Endodermal cell (in vitro differentiated cells): ENCODE results near the gene C3orf70. TPM values are rescaled to one million over a fixed set of nuclear protein-coding genes. Genes with fewer than 3 reads are reported as not detected.

ENCODE experiments used
- DNase-seq: peaks from one replicate; pipeline ENCODE4 v3.0.0-alpha.2; 2017
- H3K27ac ChIP-seq: 2 replicates; pipeline ENCODE4 v1.5.1; 2013; ENCODE audit warnings: mild to moderate bottlenecking, low read depth, low read length, moderate library complexity
- H3K27me3 ChIP-seq: 2 replicates; pipeline ENCODE4 v1.6.1; 2013; ENCODE audit warnings: mild to moderate bottlenecking, low read length, moderate library complexity; ENCODE audit not compliant: insufficient read depth, control insufficient read depth, poor library complexity, severe bottlenecking
- H3K36me3 ChIP-seq: 2 replicates; pipeline ENCODE4 v1.7.0; 2013; ENCODE audit warnings: mild to moderate bottlenecking, low read length, moderate library complexity; ENCODE audit not compliant: control insufficient read depth, insufficient read depth
- H3K4me1 ChIP-seq: one replicate; pipeline ENCODE4 v1.7.0; 2013; ENCODE audit warnings: low read length; ENCODE audit not compliant: control insufficient read depth, insufficient read depth
- H3K4me3 ChIP-seq: 2 replicates; pipeline ENCODE4 v1.5.1; 2013; ENCODE audit warnings: mild to moderate bottlenecking, low read length, moderate library complexity
- H3K9ac ChIP-seq: 2 replicates; pipeline ENCODE4 v1.6.1; 2013; ENCODE audit warnings: mild to moderate bottlenecking, low read length, moderate library complexity; ENCODE audit not compliant: poor library complexity, severe bottlenecking; ENCODE audit errors: extremely low read depth
- H3K9me3 ChIP-seq: 2 replicates; pipeline ENCODE4 v1.6.1; 2013; ENCODE audit warnings: mild to moderate bottlenecking, low read length, moderate library complexity; ENCODE audit not compliant: control insufficient read depth
- H3K27ac Mint-ChIP-seq: 2 replicates; pipeline ENCODE4 v1.8.0; 2020; ENCODE audit warnings: mixed read lengths
- H3K27me3 Mint-ChIP-seq: 2 replicates; pipeline ENCODE4 v1.8.0; 2021; ENCODE audit warnings: mild to moderate bottlenecking, mixed read lengths; ENCODE audit not compliant: insufficient read depth
- H3K36me3 Mint-ChIP-seq: 2 replicates; pipeline ENCODE4 v1.8.0; 2020; ENCODE audit warnings: low read depth, mixed read lengths
- H3K4me1 Mint-ChIP-seq: 2 replicates; pipeline ENCODE4 v1.8.0; 2020; ENCODE audit warnings: mixed read lengths
- H3K4me3 Mint-ChIP-seq: 2 replicates; pipeline ENCODE4 v1.8.0; 2020; ENCODE audit warnings: mild to moderate bottlenecking, moderate library complexity, mixed read lengths
- H3K9me3 Mint-ChIP-seq: 2 replicates; pipeline ENCODE4 v1.8.0; 2020; ENCODE audit warnings: mild to moderate bottlenecking, mixed read lengths
- CTCF ChIP-seq: fragments of 200-600 bp; sonication (generic); conservative IDR thresholded peaks from 2 replicates; pipeline ENCODE4 v1.5.0; 2021; ENCODE audit warnings: antibody characterized with exemption, mild to moderate bottlenecking
- WGBS, 2 experiments: methylation state at CpG; one replicate each; pipeline versions ENCODE4 v1.1.5 to v1.1.7; 2013; ENCODE audit warnings: missing lambda C conversion rate in 2 of 2, mixed read lengths in 1 of 2; ENCODE audit not compliant: insufficient coverage in 1 of 2, insufficient read length in 1 of 2; 5-methylcytosine and 5-hydroxymethylcytosine counted together
- total RNA-seq, 2 donors: library from RNA; stranded (reverse); fragmentation: NEBNext Ultra II Directional in 1 of 2; extraction: Animal tissue kit (Norgen Biotek cat#: 25700) in 1 of 2; gene quantifications; 2 replicates in 1 of 2; 3 replicates in 1 of 2; pipeline ENCODE4 v1.2.1, GENCODE V29; 2021

Gene C3orf70
- total RNA-seq, 2 donors from 2014 or later = 0.88 to 5.0 TPM

- Mint-ChIP-seq H3K27me3 (peaks cover 35% of the 10 kb centered on the region), H3K36me3 (no peaks in the 10 kb centered on the region), H3K27ac (no peak overlapping the region), H3K4me3 (no peak overlapping the region), H3K4me1 (no peaks in the 10 kb centered on the region), H3K9me3 (no peaks in the 10 kb centered on the region)
- Histone ChIP-seq H3K9ac (no peak overlapping the region), H3K4me1 (no peaks in the 10 kb centered on the region), H3K27me3 (peaks cover 36% of the 10 kb centered on the region), H3K4me3 (peak overlapping the region; percentile 75), H3K9me3 (no peaks in the 10 kb centered on the region), H3K27ac (no peak overlapping the region), H3K36me3 (no peaks in the 10 kb centered on the region)
- TF ChIP-seq CTCF = no peak
- 2 to 9% methylated on average over 6 to 9 of the region's 9 CpGs for WGBS, 2 experiments
- no peak for DNase-seq
Measured at GRCh38 chr3:185151964-185152409, 873 bp downstream of the C3orf70 start.

DNA sequence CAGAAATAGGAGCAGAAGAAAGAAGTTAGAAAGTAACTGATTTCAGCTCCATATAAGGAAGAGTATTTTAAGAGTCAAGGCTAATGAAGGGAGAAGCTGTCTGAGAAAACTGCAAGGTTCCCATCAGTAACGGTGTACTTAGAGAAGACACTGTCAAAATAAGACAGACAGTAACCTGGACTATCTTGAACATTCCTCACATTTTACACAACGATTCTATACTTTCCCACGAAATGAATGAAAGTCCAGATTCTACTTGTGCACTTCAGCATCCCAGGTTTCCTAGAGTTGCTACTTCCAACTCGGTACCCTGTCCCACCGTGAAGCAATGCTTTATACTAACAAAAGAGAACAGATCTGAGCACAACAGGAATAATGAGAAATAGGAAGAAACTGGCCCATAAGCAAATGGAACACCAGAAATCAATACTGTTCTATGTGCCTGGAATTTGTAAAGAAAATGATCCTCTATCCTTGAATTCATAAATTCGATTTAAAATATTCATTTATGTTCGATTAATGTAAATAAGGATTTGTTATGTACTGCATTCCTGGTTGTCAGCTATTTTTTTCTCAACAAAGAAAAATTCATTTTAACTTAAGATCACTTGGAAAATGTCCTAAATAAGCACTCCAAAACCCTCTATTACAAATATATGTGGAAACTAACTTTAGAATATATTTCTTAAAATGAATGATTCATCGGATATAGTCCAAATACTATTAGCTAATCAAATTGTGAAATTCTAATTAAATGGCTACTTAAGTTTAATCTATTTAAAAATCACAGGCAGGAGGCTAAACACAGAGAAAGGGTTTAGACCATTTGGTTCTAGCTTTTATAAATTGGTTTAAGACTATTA, 1.5 kb downstream of the C3orf70 start:
- Mint-ChIP-seq H3K4me1 (no peaks in the 10 kb centered on the region), H3K36me3 (no peaks in the 10 kb centered on the region), H3K27ac (no peak overlapping the region), H3K4me3 (no peak overlapping the region), H3K27me3 (peaks cover 35% of the 10 kb centered on the region), H3K9me3 (no peaks in the 10 kb centered on the region)
- Histone ChIP-seq H3K9ac (no peak overlapping the region), H3K36me3 (no peaks in the 10 kb centered on the region), H3K4me3 (peak overlapping the region; percentile 75), H3K27ac (no peak overlapping the region), H3K4me1 (no peaks in the 10 kb centered on the region), H3K27me3 (peaks cover 36% of the 10 kb centered on the region), H3K9me3 (no peaks in the 10 kb centered on the region)
- DNase-seq = no peak
- 78 to 87% methylated on average over 3 to 7 of the region's 8 CpGs for whole genome bisulfite sequencing, 2 experiments
- no peak for TF ChIP-seq CTCF

GRCh38 chr3:185150561-185150960, 2.3 kb downstream of the C3orf70 start:
- peaks cover 36% of the 10 kb centered on the region for H3K27me3 ChIP-seq
- 80 to 81% methylated on average over 1 of the region's 1 CpG for WGBS, 2 experiments
- no peaks in the 10 kb centered on the region for H3K4me1 Mint-ChIP-seq
- no peak overlapping the region for H3K4me3 ChIP-seq
- H3K27ac ChIP-seq = no peak overlapping the region
- TF ChIP-seq CTCF = no peak
- H3K9me3 Mint-ChIP-seq = no peaks in the 10 kb centered on the region
- DNase-seq = no peak
- no peak overlapping the region for H3K9ac ChIP-seq
- H3K9me3 ChIP-seq = no peaks in the 10 kb centered on the region
- H3K27me3 Mint-ChIP-seq = peaks cover 35% of the 10 kb centered on the region
- H3K36me3 Mint-ChIP-seq = no peaks in the 10 kb centered on the region
- H3K4me1 ChIP-seq = no peaks in the 10 kb centered on the region
- H3K27ac Mint-ChIP-seq = no peak overlapping the region
- no peaks in the 10 kb centered on the region for H3K36me3 ChIP-seq
- H3K4me3 Mint-ChIP-seq = no peak overlapping the region
